Midbrain (tissue), 1 donor: Measurements from ENCODE around the gene PAQR8.
A peak's percentile ranks its signal among the peaks of the same experiment; 100 is the strongest.

Experiments used
- DNase-seq: peaks from one replicate; lab custom pipeline; 2025; lab: John Stamatoyannopoulos, UW

PAQR8 gene

GRCh38 chr6:52361945-52362442 lies at the start of gene PAQR8:
PAQR8 (plus strand) TSS chr6:52362151; CDS start chr6:52403214, 41,063 bp downstream.
- peak; percentile 88 for DNase-seq

GRCh38 chr6:52312461-52312860 lies 49.5 kb upstream of the PAQR8 start:
- DNase-seq, result peak; percentile 47

- DNase-seq, result no peak
Observed at GRCh38 chr6:52314752-52315151, 47.2 kb upstream of the PAQR8 start.

GRCh38 chr6:52317211-52317610 lies 44.7 kb upstream of the PAQR8 start:
- DNase-seq, result no peak

- DNase-seq, result no peak
Observed at GRCh38 chr6:52317841-52318581, 43.9 kb upstream of the PAQR8 start.

GRCh38 chr6:52324189-52324588 lies 37.8 kb upstream of the PAQR8 start:
- DNase-seq, result no peak

GRCh38 chr6:52325695-52326471 lies 36.1 kb upstream of the PAQR8 start:
- no peak for DNase-seq

- DNase-seq, result no peak
Observed at GRCh38 chr6:52326540-52327364, 35.2 kb upstream of the PAQR8 start.

- no peak for DNase-seq
Observed at GRCh38 chr6:52328303-52328662, 33.7 kb upstream of the PAQR8 start.

- no peak for DNase-seq
Observed at GRCh38 chr6:52328729-52329128, 33.2 kb upstream of the PAQR8 start.

GRCh38 chr6:52330470-52330869 lies 31.5 kb upstream of the PAQR8 start:
- DNase-seq, result no peak

GRCh38 chr6:52331793-52332457 lies 30.0 kb upstream of the PAQR8 start:
- DNase-seq, result no peak

GRCh38 chr6:52333840-52334200 lies 28.1 kb upstream of the PAQR8 start:
- DNase-seq, result no peak

- no peak for DNase-seq
Observed at GRCh38 chr6:52335576-52335975, 26.4 kb upstream of the PAQR8 start.

GRCh38 chr6:52336919-52337561 lies 24.9 kb upstream of the PAQR8 start:
- no peak for DNase-seq

GRCh38 chr6:52337633-52338290 lies 24.2 kb upstream of the PAQR8 start:
- DNase-seq, result no peak

GRCh38 chr6:52340603-52340880 lies 21.4 kb upstream of the PAQR8 start:
- DNase-seq, result no peak

- no peak for DNase-seq
Observed at GRCh38 chr6:52341561-52342260, 20.2 kb upstream of the PAQR8 start.

- DNase-seq, result no peak
Observed at GRCh38 chr6:52345311-52345710, 16.6 kb upstream of the PAQR8 start.

- no peak for DNase-seq
Observed at GRCh38 chr6:52346503-52346902, 15.4 kb upstream of the PAQR8 start.
